Esophagus muscularis mucosa (tissue), 3 donors: ENCODE data around the gene PRKAG2.

ENCODE experiments used
- CTCF ChIP-seq, 3 experiments: fragments of 200-600 bp in 2 of 3; fragments of 450-650 bp in 1 of 3; sonication (generic) in 2 of 3; IDR thresholded peaks; one replicate each; pipeline ENCODE4 v1.5.1; 2017 to 2019; ENCODE audit warnings: antibody characterized with exemption in 3 of 3, mild to moderate bottlenecking in 2 of 3, moderate library complexity in 1 of 3
- POLR2A ChIP-seq: fragments of 450-650 bp; IDR thresholded peaks from one replicate; pipeline ENCODE4 v1.6.1; 2017; ENCODE audit warnings: antibody characterized with exemption, moderate library complexity, mild to moderate bottlenecking, low read depth
- POLR2AphosphoS5 ChIP-seq, 2 donors: sonication (generic); formaldehyde crosslinking; IDR thresholded peaks; one replicate each; pipeline ENCODE4 v1.6.1; 2017; ENCODE audit warnings: antibody characterized with exemption in 2 of 2

GRCh38 chr7:151672716-151673115 lies 204.2 kb downstream of the PRKAG2 start:
- TF ChIP-seq CTCF (IDR thresholded peaks at IDR 0.05) = no peak
- TF ChIP-seq POLR2AphosphoS5 (IDR thresholded peaks at IDR 0.05) = no peak
- TF ChIP-seq POLR2A = no peak
